ENCODE results near the gene UQCRQ.

DNA sequence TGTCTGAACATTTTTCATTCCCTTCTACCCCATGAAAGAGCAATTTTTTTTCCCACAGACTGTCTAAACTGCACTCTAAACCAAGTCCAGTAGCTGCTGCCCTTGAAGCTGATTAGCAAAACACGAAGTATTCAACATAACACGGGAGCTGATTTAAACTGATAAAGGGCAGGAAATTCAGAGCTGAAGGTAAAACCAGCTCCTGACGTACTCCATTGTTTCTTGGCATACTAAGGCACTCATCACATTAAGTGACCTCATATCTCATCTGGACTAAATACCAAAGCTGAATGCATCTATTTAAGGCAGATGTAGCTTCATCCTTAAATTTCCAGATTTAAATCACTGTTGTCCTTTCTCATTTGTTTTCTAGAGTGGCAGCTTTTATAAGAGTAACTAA lies 12.1 kb upstream of the UQCRQ start:
- TF ChIP-seq POLR2A (IDR thresholded peaks at IDR 0.05) = no peak
- TF ChIP-seq, protein P1, sequence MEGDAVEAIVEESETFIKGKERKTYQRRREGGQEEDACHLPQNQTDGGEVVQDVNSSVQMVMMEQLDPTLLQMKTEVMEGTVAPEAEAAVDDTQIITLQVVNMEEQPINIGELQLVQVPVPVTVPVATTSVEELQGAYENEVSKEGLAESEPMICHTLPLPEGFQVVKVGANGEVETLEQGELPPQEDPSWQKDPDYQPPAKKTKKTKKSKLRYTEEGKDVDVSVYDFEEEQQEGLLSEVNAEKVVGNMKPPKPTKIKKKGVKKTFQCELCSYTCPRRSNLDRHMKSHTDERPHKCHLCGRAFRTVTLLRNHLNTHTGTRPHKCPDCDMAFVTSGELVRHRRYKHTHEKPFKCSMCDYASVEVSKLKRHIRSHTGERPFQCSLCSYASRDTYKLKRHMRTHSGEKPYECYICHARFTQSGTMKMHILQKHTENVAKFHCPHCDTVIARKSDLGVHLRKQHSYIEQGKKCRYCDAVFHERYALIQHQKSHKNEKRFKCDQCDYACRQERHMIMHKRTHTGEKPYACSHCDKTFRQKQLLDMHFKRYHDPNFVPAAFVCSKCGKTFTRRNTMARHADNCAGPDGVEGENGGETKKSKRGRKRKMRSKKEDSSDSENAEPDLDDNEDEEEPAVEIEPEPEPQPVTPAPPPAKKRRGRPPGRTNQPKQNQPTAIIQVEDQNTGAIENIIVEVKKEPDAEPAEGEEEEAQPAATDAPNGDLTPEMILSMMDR (IDR thresholded peaks at IDR 0.05) = no peak

All from esophagus squamous epithelium (tissue), 4 donors.